SK-N-SH treated with all-trans-retinoic acid at 6 μM for 48 hours (cell line): ENCODE data around the gene TMEM213.

Source experiments
- ATAC-seq: fragments of 200-7000 bp; cut with Tn5 transposase; 3 replicates; pipeline ENCODE4 v1.9.1; 2020; ENCODE audit warnings: mild to moderate bottlenecking, moderate library complexity
- ARNTL ChIP-seq: fragments of 450-650 bp; formaldehyde crosslinking; IDR thresholded peaks from 2 replicates; pipeline ENCODE4 v1.5.0; 2020; ENCODE audit warnings: low read depth, mild to moderate bottlenecking, moderate library complexity, borderline replicate concordance
- BACH2 ChIP-seq: fragments of 250-450 bp; sonication (Bioruptor Pico); IDR thresholded peaks from 2 replicates; pipeline ENCODE4 v1.9.0; 2021; ENCODE audit warnings: mild to moderate bottlenecking, borderline replicate concordance
- CSDC2 ChIP-seq: fragments of 250-450 bp; sonication (Bioruptor Pico); IDR thresholded peaks from 2 replicates; pipeline ENCODE4 v1.5.0; 2020; ENCODE audit warnings: mild to moderate bottlenecking, moderate library complexity
- ESRRG ChIP-seq: fragments of 250-450 bp; sonication (Bioruptor Pico); IDR thresholded peaks from 2 replicates; pipeline ENCODE4 v1.6.1; 2021; ENCODE audit warnings: mild to moderate bottlenecking
- GLIS3 ChIP-seq: fragments of 250-450 bp; sonication (Bioruptor Pico); IDR thresholded peaks from 2 replicates; pipeline ENCODE4 v1.5.0; 2020; ENCODE audit warnings: mild to moderate bottlenecking, moderate library complexity
- ISL1 ChIP-seq: fragments of 250-450 bp; sonication (Bioruptor Pico); IDR thresholded peaks from 2 replicates; pipeline ENCODE4 v2.1.2; 2022; ENCODE audit warnings: mild to moderate bottlenecking, moderate library complexity
- OSR1 ChIP-seq: fragments of 250-450 bp; sonication (Bioruptor Pico); IDR thresholded peaks from 2 replicates; pipeline ENCODE4 v1.8.0; 2022; ENCODE audit warnings: moderate library complexity, mild to moderate bottlenecking, inconsistent platforms
- PATZ1 ChIP-seq: fragments of 250-450 bp; sonication (Bioruptor Pico); IDR thresholded peaks from 2 replicates; pipeline ENCODE4 v1.8.0; 2020; ENCODE audit warnings: mild to moderate bottlenecking, moderate library complexity, borderline replicate concordance
- RARB ChIP-seq: fragments of 250-450 bp; sonication (Bioruptor Pico); IDR thresholded peaks from 2 replicates; pipeline ENCODE4 v1.8.0; 2021; ENCODE audit warnings: mild to moderate bottlenecking, moderate library complexity
- TCF4 ChIP-seq: fragments of 250-450 bp; sonication (Bioruptor Pico); IDR thresholded peaks from 2 replicates; pipeline ENCODE4 v1.8.0; 2021; ENCODE audit warnings: mild to moderate bottlenecking, moderate library complexity, borderline replicate concordance
- TOX ChIP-seq: fragments of 250-450 bp; sonication (Bioruptor Pico); IDR thresholded peaks from 2 replicates; pipeline ENCODE4 v1.8.0; 2021; ENCODE audit warnings: mild to moderate bottlenecking, moderate library complexity, borderline replicate concordance
- TSHZ2 ChIP-seq: fragments of 250-450 bp; sonication (Bioruptor Pico); IDR thresholded peaks from 2 replicates; pipeline ENCODE4 v1.5.0; 2020; ENCODE audit warnings: mild to moderate bottlenecking, moderate library complexity
- ZC3H10 ChIP-seq: fragments of 250-450 bp; sonication (Bioruptor Pico); IDR thresholded peaks from 2 replicates; pipeline ENCODE4 v1.5.1; 2021; ENCODE audit warnings: mild to moderate bottlenecking, moderate library complexity
- ZFP3 ChIP-seq: fragments of 250-450 bp; sonication (Bioruptor Pico); IDR thresholded peaks from 2 replicates; pipeline ENCODE4 v1.5.0; 2020; ENCODE audit warnings: mild to moderate bottlenecking, moderate library complexity
- ZNF565 ChIP-seq: fragments of 450-650 bp; formaldehyde crosslinking; conservative IDR thresholded peaks from 2 replicates; pipeline ENCODE4 v1.5.0; 2020; ENCODE audit warnings: low read depth, mild to moderate bottlenecking, moderate library complexity
- ZNF70 ChIP-seq: fragments of 450-650 bp; formaldehyde crosslinking; IDR thresholded peaks from 2 replicates; pipeline ENCODE4 v1.5.0; 2020; ENCODE audit warnings: mild to moderate bottlenecking, moderate library complexity
- ZNF8 ChIP-seq: fragments of 450-650 bp; formaldehyde crosslinking; IDR thresholded peaks from 2 replicates; pipeline ENCODE4 v1.5.0; 2020; ENCODE audit warnings: mild to moderate bottlenecking, moderate library complexity
- TF ChIP-seq, protein P1 (sequence below): fragments of 250-450 bp; sonication (Bioruptor Pico); IDR thresholded peaks from 2 replicates; pipeline ENCODE4 v1.5.1; 2021; ENCODE audit warnings: mild to moderate bottlenecking, moderate library complexity
- TF ChIP-seq, protein P2 (sequence below): fragments of 250-450 bp; sonication (Bioruptor Pico); IDR thresholded peaks from 2 replicates; pipeline ENCODE4 v1.5.1; 2020; ENCODE audit warnings: low read depth, mild to moderate bottlenecking, moderate library complexity
- TF ChIP-seq, protein P3 (sequence below): fragments of 250-450 bp; sonication (Bioruptor Pico); IDR thresholded peaks from 2 replicates; pipeline ENCODE4 v1.8.0; 2021; ENCODE audit warnings: low read depth, mild to moderate bottlenecking, moderate library complexity, borderline replicate concordance

TMEM213 gene

GRCh38 chr7:138867744-138868143, 70.0 kb downstream of the TMEM213 start:
- TF ChIP-seq TOX (CRISPR knock-in tag) (no peak), ZNF70 (no peak), ZC3H10 (CRISPR knock-in tag) (no peak), ZNF565 (no peak), TCF4 (CRISPR knock-in tag) (no peak), ZNF8 (CRISPR knock-in tag) (no peak), PATZ1 (no peak), ISL1 (no peak), ESRRG (CRISPR knock-in tag) (no peak), RARB (CRISPR knock-in tag) (no peak), ARNTL (no peak), ZFP3 (no peak), TSHZ2 (no peak), OSR1 (CRISPR knock-in tag) (no peak), BACH2 (CRISPR knock-in tag) (no peak), GLIS3 (CRISPR knock-in tag) (no peak), CSDC2 (CRISPR knock-in tag) (no peak)
- TF ChIP-seq, protein P1, sequence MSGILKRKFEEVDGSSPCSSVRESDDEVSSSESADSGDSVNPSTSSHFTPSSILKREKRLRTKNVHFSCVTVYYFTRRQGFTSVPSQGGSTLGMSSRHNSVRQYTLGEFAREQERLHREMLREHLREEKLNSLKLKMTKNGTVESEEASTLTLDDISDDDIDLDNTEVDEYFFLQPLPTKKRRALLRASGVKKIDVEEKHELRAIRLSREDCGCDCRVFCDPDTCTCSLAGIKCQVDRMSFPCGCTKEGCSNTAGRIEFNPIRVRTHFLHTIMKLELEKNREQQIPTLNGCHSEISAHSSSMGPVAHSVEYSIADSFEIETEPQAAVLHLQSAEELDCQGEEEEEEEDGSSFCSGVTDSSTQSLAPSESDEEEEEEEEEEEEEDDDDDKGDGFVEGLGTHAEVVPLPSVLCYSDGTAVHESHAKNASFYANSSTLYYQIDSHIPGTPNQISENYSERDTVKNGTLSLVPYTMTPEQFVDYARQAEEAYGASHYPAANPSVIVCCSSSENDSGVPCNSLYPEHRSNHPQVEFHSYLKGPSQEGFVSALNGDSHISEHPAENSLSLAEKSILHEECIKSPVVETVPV (CRISPR knock-in tag): no peak
- TF ChIP-seq, protein P2, sequence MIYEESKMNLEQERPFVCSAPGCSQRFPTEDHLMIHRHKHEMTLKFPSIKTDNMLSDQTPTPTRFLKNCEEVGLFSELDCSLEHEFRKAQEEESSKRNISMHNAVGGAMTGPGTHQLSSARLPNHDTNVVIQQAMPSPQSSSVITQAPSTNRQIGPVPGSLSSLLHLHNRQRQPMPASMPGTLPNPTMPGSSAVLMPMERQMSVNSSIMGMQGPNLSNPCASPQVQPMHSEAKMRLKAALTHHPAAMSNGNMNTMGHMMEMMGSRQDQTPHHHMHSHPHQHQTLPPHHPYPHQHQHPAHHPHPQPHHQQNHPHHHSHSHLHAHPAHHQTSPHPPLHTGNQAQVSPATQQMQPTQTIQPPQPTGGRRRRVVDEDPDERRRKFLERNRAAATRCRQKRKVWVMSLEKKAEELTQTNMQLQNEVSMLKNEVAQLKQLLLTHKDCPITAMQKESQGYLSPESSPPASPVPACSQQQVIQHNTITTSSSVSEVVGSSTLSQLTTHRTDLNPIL: no peak
- TF ChIP-seq, protein P3, sequence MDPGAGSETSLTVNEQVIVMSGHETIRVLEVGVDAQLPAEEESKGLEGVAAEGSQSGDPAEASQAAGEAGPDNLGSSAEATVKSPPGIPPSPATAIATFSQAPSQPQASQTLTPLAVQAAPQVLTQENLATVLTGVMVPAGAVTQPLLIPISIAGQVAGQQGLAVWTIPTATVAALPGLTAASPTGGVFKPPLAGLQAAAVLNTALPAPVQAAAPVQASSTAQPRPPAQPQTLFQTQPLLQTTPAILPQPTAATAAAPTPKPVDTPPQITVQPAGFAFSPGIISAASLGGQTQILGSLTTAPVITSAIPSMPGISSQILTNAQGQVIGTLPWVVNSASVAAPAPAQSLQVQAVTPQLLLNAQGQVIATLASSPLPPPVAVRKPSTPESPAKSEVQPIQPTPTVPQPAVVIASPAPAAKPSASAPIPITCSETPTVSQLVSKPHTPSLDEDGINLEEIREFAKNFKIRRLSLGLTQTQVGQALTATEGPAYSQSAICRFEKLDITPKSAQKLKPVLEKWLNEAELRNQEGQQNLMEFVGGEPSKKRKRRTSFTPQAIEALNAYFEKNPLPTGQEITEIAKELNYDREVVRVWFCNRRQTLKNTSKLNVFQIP (CRISPR knock-in tag): no peak
- TF ChIP-seq, all 23 proteins: peak for 0
- no peak for ATAC-seq

DNA sequence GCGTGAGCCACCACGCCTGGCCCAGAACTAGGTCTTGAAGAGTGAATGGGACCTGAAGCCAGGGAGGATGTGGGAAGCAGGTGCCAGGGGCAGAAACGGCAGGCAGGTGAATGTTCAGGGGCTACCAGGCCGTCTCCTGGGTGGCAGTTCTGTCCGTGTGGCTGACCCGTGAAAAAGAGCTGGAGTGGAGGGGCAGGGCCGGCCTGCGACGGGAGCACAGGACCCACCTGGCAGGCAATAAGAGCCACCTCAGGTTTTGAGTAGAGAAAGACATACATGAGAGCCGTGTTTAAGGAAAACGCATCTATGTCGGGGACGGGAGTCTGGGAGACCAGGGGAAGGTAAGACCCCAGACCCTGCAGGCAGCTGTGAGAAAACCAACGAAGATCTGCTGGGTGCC, 70.9 kb downstream of the TMEM213 start:
- ATAC-seq: no peak
- TF ChIP-seq TOX (CRISPR knock-in tag) (no peak), GLIS3 (CRISPR knock-in tag) (no peak), BACH2 (CRISPR knock-in tag) (no peak), ZFP3 (no peak), PATZ1 (no peak), TSHZ2 (no peak), OSR1 (CRISPR knock-in tag) (no peak), CSDC2 (CRISPR knock-in tag) (no peak), ESRRG (CRISPR knock-in tag) (no peak)
- TF ChIP-seq, protein P3 (CRISPR knock-in tag): no peak
- TF ChIP-seq, protein P2: no peak
- TF ChIP-seq, protein P1 (CRISPR knock-in tag): no peak
